CD4-positive, alpha-beta T cell treated with Interleukin-6 for 4 hours (primary cell): ENCODE measurements around the gene BCL3.
"Not testable (repeated sequence)": the region's sequence is repeated elsewhere in the genome, so short reads cannot be mapped to it uniquely, and the experiment has no call there.

Source experiments
- DNase-seq: peaks from one replicate; pipeline ENCODE4 v3.0.0-alpha.2; 2020; ENCODE audit warnings: mixed read lengths

BCL3 gene

DNA sequence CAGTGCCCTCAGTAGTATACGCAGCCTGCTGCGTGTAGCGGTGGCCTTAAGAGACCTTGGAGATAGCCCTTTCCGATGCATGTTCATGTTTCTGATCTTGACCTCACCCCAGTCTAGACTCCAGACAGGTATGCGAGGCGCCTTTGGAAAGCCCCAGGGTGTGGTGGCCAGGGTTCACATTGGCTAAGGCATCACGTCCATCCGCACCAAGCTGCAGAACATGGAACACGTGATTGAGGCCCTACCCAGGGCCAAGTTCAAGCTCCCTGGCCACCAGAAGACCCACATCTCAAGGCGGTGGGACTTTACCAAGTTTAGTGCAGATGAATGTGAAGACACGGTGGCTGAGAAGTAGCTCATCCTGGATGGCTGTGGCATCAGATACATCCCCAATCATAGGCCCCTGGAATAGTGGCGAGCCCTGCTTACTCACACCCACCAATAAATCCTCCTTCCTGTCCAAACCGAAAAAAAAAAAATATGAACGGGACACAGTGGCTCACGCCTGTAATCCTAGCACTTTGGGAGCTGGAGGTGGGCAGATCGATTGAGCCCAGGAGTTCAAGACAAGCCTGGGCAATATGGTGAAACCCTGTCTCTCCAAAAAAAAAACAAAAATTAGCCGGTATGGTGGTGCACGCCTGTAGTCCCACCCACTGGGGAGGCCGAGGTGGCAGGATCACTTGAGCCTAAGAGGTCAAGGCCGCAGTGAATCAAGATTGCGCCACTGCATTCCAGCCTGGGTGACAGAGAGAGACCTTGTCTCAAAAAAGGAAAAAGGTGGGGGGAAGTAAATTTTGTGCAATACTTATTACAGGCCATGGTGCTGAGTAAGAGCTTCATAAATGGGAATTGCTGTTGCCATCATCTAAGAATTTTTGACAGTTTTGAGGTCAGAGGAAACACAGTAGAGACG is 16.8 kb downstream of the BCL3 start:
- no peak for DNase-seq

DNA sequence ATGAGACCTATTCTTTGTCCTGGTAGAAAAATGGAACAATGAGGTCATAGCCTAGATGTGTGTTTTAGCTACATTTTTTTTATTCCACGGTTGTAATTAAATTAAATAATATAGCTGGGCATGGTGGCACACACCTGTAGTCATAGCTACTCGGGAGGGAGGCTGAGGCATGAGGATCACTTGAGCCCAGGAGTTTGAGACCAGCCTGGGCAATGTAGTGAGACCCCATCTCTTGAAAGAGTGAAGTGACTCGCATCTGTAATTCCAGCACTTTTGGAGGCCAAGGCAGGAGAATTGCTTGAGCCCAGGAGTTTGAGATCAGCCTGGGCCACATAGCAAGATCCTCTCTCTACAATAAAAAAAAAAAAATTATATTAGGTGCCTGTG is 17.4 kb downstream of the BCL3 start:
- no peak for DNase-seq

DNA sequence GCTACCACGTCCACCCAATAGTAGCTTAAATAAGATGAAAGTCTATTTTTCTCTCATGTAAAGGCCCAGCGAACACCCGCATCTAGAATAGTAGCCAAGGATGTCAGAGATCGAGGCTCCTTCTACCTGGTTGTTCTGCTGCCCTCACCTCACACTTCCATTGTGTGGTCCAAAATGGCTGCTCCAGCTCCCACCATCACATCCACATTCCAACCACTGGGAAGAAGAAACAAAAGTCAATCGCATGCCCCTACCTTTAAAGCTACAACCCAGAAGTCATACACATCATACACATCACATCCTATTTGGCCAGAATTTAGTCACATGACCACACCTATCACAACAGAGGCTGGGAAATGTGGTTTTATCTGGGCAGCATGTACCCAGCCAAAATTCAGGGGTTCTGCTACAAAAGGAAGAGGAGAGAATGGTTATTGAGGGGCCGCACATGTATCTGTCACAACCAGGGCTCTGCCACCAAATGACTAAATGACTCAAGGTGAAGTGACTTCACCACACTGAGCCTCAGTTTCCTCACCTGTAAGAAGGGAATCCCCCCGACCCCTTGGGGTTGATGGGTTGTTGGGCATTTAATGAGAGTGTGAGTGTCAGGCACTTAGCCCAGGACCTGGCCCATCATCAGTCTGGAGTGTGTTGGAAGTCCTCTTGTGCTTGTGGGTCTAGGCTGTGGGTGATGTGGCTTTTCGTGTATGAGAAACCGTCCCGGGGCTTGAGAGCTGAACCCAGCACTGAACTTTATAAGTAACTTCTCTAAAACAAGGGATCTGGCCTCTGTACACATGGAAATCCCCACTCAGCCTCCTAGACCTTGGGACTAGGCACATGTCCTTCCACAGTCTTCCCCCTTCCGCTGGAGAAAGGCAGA is 19.0 kb downstream of the BCL3 start:
- DNase-seq = no peak

DNA sequence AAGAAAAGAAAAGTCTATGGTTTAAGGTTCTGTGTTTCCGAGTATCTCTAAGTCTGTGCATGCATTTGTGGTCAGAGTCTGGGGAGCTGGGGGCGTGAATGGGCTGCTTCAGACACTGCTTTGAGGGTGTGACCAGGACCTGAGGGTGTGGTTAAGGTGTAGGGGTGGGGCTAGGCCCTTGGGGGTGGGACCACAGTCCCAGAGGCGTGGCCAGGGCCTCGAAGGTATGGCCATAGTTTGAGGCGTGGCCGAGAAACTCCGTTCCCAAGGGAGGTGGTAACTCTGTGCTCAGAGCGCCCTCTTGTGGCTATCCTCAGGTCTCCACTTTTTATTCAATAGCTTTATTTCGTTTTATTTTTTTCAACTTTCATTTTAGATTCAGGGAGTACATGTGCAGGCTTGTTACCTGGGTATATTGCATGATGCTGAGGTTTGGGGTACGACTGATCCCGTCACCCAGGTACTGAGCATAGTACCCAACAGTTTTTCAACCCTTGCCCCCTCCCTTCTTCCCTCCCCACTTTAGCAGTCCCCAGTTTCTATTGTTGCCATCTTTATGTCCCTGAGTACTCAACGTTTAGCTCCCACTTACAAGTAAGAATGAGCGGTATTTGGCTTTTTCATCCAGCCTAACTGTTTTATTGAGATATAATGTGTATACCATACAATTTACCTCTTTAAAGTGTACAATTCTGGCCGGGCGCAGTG is 22.2 kb downstream of the BCL3 start:
- DNase-seq = peak; percentile 99

DNA sequence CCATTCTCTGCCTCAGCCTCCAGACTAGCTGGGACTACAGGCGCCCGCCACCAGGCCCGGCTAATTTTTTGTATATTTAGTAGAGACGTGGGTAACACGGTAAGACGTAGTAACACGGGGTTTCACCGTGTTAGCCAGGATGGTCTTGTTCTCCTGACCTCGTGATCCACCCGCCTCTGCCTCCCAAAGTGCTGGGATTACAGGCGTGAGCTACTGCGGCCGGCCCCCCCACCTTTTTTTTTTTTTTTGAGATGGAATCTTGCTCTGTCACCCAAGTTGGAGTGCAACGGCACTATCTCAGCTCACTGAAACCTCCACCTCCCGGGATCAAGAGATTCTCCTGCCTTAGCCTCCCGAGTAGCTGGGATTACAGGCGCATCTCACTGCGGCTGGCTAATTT is 23.6 kb downstream of the BCL3 start:
- not testable (repeated sequence) for DNase-seq

DNA sequence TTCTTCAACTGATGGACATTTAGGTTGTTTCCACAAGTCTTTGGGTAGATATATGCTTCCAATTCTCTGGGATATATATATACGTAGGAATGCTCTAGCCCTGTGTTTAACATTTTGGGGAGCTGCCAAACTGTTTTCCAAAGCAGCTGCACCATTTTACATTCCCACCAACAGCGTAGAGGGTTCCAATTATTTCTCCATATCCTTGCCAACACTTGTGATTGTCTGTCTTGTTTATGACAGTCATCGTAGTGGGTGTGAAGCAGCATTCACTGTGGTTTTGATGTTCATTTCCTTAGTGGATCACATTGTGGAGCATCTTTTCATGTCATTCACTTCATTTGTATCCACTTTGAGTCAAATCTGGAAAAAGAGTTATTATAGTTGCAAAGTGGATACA is 24.5 kb downstream of the BCL3 start:
- no peak for DNase-seq

DNA sequence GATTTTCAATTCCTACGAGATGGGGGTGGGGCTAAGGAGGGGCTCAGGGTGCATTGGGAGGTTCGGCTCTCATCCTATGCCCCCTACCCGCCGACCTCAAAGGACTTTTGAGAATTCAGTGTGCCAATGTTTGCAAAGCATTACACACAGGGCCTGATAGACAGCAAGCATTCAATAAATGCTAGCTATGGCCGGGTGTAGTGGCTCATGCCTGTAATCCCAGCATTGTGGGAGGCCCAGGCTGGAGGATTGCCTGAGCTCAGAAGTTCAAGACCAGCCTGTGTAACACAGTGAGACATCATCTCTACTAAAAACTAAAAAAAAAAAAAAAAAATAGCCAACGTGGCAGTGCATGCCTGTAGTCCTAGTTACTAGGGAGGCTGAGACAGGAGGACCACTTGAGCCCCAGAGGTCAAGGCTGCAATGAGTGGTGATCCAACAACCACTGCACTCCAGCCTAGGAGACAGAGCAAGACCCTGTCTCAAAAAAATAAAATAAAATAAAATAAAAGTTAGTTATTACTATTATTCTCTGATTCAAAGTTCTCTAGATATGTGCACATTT is 27.2 kb downstream of the BCL3 start:
- no peak for DNase-seq

DNA sequence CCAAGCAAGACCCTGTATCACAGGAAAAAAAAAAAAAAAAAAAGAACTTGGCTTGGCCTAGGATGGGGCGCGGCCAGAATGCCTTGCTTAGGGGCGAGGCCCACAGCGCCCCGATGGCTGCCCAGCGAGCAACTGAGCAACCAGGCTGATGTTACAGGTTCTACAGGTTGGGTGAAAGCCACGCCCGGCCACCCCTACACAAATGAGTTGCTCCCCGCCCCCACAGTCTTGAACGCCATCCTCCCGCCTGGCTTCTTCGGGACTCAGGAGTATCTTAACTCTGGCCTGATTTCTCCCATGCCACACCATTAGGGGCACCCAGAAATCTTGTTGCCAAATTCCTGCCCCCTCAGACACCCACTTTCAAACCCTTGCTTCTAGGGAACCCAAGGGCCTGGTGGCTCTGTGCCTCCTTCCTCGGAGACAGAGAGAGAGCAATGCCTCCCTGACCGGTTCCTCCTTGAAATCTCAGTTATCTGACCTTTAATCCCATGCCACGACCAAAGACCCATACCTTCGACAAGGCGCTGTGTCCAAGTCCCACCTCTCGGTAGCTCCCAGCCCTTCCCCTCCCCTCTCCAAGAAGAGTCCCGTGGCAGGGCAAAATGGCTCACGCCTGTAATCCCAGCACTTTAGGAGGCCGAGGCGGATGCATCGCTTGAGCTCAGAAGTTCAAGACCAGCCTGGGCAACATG is 28.0 kb downstream of the BCL3 start:
- DNase-seq = no peak

DNA sequence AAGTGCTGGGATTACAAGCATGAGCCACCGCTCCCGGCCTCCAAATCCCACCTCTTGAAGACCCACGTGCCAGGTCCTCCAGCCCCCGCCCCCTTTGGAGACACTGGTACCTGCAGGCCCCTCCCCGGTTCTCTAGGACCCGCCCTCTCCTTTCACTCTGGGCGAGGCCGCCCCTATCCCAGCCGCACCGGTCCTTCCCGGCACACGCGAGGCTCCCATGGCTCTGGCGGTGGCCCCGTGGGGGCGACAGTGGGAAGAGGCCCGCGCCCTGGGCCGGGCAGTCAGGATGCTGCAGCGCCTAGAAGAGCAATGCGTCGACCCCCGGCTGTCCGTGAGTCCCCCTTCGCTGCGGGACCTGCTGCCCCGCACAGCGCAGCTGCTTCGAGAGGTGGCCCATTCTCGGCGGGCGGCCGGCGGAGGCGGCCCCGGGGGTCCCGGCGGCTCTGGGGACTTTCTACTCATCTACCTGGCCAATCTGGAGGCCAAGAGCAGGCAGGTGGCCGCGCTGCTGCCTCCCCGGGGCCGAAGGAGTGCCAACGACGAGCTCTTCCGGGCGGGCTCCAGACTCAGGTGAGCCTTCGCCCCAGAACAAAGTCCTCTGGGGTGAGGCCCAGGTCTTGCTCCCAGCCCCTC is 29.3 kb downstream of the BCL3 start, which contains the start of gene CBLC:
CBLC (plus strand) TSS at position 176 of the 633 bp plus-strand sequence; CDS start at position 218, 42 bp downstream.
- DNase-seq = peak; percentile 12

DNA sequence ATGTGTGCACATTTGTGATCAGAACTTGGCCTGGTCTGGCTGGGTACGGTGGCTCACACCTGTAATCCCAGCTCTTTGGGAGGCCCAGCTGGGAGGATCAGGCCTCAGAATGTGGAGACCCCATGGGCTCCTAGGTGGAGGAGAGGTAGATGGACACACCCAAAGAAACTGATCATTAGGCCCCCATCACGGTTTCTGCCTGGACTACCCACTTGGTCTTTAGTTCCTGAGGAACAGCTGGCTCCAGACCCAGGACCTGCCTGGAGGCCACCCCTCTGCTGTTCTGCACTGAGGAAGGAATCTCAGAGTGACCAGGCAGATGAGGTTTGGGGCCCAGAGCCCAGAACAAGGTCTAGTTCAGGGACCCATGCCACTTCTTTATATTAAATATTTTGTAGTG is 30.6 kb downstream of the BCL3 start:
- DNase-seq = no peak

DNA sequence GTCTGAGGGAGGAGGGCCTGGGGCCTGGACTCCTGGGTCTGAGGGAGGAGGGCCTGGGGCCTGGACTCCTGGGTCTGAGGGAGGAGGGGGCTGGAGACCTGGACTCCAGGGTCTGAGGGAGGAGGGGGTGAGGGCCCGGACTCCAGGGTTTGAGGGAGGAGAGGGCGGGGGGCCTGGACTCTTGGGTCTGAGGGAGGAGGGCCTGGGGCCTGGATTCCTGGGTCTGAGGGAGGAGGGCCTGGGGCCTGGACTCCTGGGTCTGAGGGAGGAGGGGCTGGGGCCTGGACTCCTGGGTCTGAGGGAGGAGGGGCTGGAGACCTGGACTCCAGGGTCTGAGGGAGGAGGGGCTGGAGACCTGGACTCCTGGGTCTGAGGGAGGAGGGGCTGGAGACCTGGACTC is 33.2 kb downstream of the BCL3 start:
- DNase-seq = not testable (repeated sequence)

DNA sequence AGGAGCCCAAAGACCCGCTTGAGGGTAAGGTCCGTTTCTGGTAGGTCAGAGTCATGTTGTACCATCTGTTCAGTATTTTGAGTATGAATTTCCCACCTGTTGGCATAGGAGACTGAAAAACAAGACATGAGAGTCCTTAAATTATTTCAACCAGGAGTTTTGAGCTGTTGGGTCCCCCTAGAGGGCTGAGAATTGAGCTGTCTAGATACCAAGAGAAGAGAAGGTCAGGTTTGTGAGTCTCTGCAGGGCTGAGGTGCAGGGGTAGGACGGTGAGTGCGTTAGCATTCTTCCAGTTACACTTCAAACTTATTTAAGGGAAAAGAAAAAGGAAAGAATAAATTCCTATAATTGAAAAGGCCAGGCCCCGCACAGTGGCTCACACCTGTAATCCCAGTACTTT is 34.2 kb downstream of the BCL3 start:
- no peak for DNase-seq

DNA sequence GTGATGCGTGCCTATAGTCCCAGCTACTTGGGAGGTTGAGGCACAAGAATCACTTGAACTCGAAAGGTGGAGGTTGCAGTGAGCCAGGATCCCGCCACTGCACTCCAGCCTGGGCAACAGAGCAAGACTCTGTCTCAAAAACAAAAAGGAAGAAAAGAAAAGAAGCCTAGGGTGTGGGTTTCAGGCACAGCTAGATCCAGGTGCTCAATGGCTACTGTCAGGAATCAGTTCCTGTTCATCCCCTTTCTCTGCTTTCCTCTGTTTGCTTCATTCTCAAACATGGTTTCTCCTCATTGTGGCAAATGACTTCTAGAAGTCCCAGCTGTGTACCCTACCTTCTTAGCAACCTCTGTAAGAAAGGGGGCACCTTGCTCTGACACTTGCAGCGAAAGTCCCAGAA is 35.0 kb downstream of the BCL3 start:
- DNase-seq = no peak

DNA sequence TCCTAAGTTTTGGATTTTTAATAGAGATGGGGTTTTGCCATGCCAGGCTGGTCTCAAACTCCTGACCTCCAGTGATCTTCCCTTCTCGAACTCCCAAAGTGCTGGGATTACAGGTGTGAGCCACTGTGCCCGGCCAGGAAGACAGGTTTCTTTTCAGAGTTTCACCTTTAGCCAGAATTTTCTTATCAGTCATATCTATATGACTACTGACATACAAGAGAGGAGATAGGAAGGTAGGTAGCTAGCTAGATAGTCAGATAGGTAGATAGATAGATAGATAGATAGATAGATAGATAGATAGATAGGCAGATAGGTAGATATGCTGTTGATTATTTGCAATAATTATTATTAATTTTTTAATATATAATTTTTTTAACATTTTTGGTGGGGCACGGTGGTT is 36.8 kb downstream of the BCL3 start:
- DNase-seq = no peak

DNA sequence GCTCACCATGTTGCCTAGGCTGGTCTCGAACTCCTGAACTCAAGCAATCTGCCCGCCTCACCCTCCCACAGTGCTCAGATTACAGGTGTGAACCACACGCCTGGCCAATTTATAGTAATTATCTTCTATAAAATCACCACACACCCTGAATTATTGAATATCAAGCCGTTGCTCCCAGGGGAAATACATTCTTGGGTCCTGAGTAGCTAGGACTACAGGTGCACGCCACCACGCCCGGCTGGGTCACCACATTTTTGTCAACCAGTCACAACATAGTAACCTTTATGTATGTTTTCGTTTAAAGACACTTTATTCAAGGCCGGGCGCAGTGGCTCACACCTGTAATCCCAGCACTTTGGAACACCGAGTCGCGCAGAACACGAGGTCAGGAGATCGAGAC is 37.5 kb downstream of the BCL3 start:
- no peak for DNase-seq

DNA sequence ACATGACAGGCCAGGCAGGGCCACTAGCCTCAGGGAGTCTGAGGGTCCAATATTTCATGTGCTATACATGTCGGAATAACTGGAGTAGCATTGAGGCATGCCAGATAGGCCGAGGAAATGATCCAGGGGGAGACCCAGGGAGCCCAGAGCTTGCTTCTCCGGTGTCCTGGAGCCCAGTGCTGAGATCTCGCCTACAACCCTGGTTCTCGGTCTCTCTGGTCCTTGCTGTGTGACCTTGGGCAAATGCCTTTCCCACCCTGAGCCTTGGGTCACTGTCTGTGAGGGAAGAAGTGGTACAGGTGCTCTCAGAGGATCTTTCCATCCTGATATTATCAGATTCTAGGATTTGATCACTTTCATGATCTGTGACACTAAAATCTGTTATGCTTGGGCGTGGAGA is 40.5 kb downstream of the BCL3 start:
- no peak for DNase-seq

DNA sequence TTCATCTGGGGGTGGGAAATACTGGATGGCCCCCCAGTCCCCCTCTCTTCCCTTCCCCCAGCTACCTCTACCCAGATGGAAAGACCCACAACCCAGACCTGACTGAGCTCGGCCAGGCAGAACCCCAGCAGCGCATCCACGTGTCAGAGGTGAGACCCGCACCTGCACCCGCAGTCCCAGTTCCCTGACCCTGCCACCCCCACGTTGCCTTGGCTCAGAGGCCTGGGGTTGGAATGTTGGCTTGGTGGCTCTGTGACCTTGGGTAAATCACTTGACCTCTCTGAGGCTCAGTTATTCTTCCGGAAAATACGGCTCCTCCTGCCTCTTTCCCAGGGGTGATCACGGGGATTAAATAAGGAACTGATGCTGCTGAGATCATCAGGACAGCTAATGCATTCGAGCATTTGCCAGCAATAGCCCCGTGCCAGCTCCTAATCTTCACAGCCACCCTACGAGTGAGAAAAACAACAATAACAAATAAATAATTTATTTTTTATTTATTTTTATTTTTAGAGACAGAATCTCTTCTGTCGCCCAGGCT is 41.5 kb downstream of the BCL3 start:
- DNase-seq = no peak

DNA sequence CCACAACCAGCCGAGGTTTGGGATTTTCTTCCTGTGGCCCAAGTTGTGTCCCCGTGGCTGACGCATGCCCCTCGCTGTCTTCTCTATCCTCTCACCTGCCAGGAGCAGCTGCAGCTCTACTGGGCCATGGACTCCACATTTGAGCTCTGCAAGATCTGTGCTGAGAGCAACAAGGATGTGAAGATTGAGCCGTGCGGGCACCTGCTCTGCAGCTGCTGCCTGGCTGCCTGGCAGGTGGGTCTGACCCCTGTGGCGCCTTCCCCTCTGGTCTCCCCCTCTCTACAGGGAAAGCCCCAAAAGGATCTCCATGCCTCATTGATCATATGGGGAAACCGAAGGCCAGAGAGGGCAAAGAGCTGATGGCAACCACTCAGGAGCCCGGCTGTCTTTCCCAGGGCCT is 43.8 kb downstream of the BCL3 start:
- DNase-seq = no peak

DNA sequence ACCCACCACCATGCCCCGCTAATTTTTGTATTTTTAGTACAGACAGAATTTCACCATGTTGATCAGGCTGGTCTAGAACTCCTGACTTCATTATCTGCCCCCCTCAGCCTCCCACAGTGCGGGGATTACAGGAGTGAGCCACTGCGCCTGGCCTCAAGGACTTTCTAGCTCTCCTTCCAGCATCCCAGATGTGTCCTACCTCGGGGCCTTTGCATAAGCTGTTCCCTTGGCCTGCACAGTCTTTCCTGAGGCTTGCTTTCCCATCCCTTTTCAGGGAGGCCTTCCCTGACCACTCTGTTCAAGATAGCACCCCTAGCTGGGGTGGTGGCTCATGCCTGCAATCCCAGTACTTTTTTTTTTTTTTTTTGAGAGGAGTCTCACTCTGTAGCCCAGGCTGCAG is 46.1 kb downstream of the BCL3 start:
- no peak for DNase-seq

DNA sequence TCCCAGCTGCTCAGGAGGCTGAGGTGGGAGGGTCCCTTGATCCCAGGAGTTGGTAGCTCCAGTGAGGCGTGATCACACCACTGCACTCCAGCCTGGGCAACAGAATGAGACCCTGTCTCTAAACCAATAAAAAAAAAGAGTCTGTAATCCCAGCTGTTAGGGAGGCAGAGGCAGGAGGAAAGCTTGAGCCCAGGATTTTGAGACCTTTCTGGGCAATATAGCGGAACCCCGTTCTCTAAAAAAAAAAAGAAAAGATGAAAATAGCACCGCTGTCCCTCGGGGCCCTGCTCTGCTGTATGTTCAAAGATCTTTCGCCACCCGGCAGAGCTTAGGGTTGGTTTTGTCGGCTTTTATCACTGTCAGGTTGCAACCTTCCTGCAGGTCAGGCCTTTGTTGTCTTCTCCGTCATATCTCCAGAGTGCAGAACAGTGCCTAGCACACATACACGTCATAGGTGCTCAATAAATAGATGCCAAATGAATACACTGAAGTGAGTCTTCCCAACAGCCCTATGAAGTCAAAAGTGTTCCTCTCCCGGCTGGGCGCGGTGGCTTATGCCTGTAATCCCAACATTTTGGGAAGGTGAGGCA is 47.0 kb downstream of the BCL3 start:
- DNase-seq = no peak

DNA sequence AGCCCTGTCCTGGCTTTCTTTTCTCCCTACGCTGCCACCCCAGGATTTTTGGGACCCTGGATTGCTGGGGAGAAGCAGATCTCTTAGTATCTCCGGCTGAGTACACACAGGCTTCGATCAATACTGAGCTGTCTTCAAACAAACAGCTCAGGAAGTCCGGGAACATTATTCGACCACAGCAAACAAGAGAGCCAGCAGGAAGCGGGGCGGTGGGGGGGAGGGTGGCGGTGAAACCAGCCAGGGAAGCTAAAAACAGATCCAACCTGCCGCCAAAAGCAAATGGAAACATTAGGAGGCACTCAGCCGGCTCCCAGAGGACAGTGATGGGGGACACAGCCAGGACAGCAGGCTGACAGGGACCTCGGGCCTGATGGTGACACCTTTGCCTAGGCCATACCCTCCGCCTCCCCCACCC is 48.2 kb downstream of the BCL3 start:
- peak; percentile 49 for DNase-seq
